ENCODE data around the gene CENPS.
"Not testable (repeated sequence)": the region's sequence is repeated elsewhere in the genome, so short reads cannot be mapped to it uniquely, and the experiment has no call there.

CENPS gene

GRCh38 chr1:10398278-10398733, 31.9 kb upstream of the CENPS start:
- Histone ChIP-seq H3K27me3 (ENCODE audit: control insufficient read depth in 1 of 2, insufficient read depth in 2 of 2, low read length in 2 of 2) (no peaks in the 10 kb centered on the region), H3K4me1 (ENCODE audit: control insufficient read depth, insufficient read depth, low read length) (peaks cover 16% of the 10 kb centered on the region), H3K4me3 (ENCODE audit: low read length in 2 of 2) (peak overlapping the region; percentile 92 to 96), H3K36me3 (ENCODE audit: control insufficient read depth in 2 of 2, insufficient read depth in 2 of 2, low read length in 2 of 2) (peaks cover 0 to 5% of the 10 kb centered on the region in 2 donors), H3K27ac (ENCODE audit: low read length) (peak overlapping the region; percentile 46), H3K9ac (ENCODE audit: low read length in 2 of 2) (peak overlapping the region; percentile 64), H3K9me3 (ENCODE audit: control insufficient read depth in 2 of 2, low read length in 2 of 2) (no peaks in the 10 kb centered on the region)

- Histone ChIP-seq H3K27ac (ENCODE audit: low read length) (peak within 1 kb of the TSS; percentile 67), H3K27me3 (ENCODE audit: control insufficient read depth in 1 of 2, insufficient read depth in 2 of 2, low read length in 2 of 2) (no peaks in the 10 kb centered on the region), H3K9ac (ENCODE audit: low read length in 2 of 2) (peak within 1 kb of the TSS; percentile 69 to 76), H3K36me3 (ENCODE audit: control insufficient read depth in 2 of 2, insufficient read depth in 2 of 2, low read length in 2 of 2) (peaks cover 4 to 9% of the 10 kb centered on the region in 2 donors), H3K4me1 (ENCODE audit: control insufficient read depth, insufficient read depth, low read length) (peaks cover 16% of the 10 kb centered on the region), H3K9me3 (ENCODE audit: control insufficient read depth in 2 of 2, low read length in 2 of 2) (no peaks in the 10 kb centered on the region), H3K4me3 (ENCODE audit: low read length in 2 of 2) (peak within 1 kb of the TSS; percentile 92 to 96)
Observed at GRCh38 chr1:10398734-10399443, 31.3 kb upstream of the CENPS start, which contains the start of gene PGD. PGD (plus strand) TSS chr1:10399064; CDS start chr1:10399118, 54 bp downstream.

- peak overlapping the region; percentile 67 for H3K27ac ChIP-seq (ENCODE audit: low read length)
- peaks cover 9 to 15% of the 10 kb centered on the region in 2 donors for H3K36me3 ChIP-seq (ENCODE audit: control insufficient read depth in 2 of 2, insufficient read depth in 2 of 2, low read length in 2 of 2)
- no peaks in the 10 kb centered on the region for H3K9me3 ChIP-seq (ENCODE audit: control insufficient read depth in 2 of 2, low read length in 2 of 2)
- peaks cover 16% of the 10 kb centered on the region for H3K4me1 ChIP-seq (ENCODE audit: control insufficient read depth, insufficient read depth, low read length)
- H3K4me3 ChIP-seq (ENCODE audit: low read length in 2 of 2), result peak overlapping the region; percentile 83 to 96
- no peaks in the 10 kb centered on the region for H3K27me3 ChIP-seq (ENCODE audit: control insufficient read depth in 1 of 2, insufficient read depth in 2 of 2, low read length in 2 of 2)
- peak overlapping the region; percentile 60 to 76 for H3K9ac ChIP-seq (ENCODE audit: low read length in 2 of 2)
Observed at GRCh38 chr1:10399444-10399941, 30.7 kb upstream of the CENPS start.

GRCh38 chr1:10400013-10400412, 30.2 kb upstream of the CENPS start:
- H3K27ac ChIP-seq (ENCODE audit: low read length), result no peak overlapping the region
- H3K4me3 ChIP-seq (ENCODE audit: low read length in 2 of 2), result peak overlapping the region; percentile 83 to 96
- H3K4me1 ChIP-seq (ENCODE audit: control insufficient read depth, insufficient read depth, low read length), result peaks cover 16% of the 10 kb centered on the region
- peak overlapping the region; percentile 13 to 76 for H3K9ac ChIP-seq (ENCODE audit: low read length in 2 of 2)
- H3K36me3 ChIP-seq (ENCODE audit: control insufficient read depth in 2 of 2, insufficient read depth in 2 of 2, low read length in 2 of 2), result peaks cover 12 to 18% of the 10 kb centered on the region in 2 donors
- H3K9me3 ChIP-seq (ENCODE audit: control insufficient read depth in 2 of 2, low read length in 2 of 2), result no peaks in the 10 kb centered on the region
- H3K27me3 ChIP-seq (ENCODE audit: control insufficient read depth in 1 of 2, insufficient read depth in 2 of 2, low read length in 2 of 2), result no peaks in the 10 kb centered on the region

- Histone ChIP-seq H3K27me3 (ENCODE audit: control insufficient read depth in 1 of 2, insufficient read depth in 2 of 2, low read length in 2 of 2) (no peaks in the 10 kb centered on the region), H3K4me3 (ENCODE audit: low read length in 2 of 2) (no peak overlapping the region), H3K36me3 (ENCODE audit: control insufficient read depth in 2 of 2, insufficient read depth in 2 of 2, low read length in 2 of 2) (peaks cover 12 to 24% of the 10 kb centered on the region in 2 donors), H3K4me1 (ENCODE audit: control insufficient read depth, insufficient read depth, low read length) (peaks cover 16% of the 10 kb centered on the region), H3K27ac (ENCODE audit: low read length) (no peak overlapping the region), H3K9ac (ENCODE audit: low read length in 2 of 2) (peak overlapping the region in 1 of 2 donors; percentile 22), H3K9me3 (ENCODE audit: control insufficient read depth in 2 of 2, low read length in 2 of 2) (no peaks in the 10 kb centered on the region)
Observed at GRCh38 chr1:10401281-10401680, 29.0 kb upstream of the CENPS start.

GRCh38 chr1:10402729-10403274, 27.4 kb upstream of the CENPS start:
- Histone ChIP-seq H3K9me3 (ENCODE audit: control insufficient read depth in 2 of 2, low read length in 2 of 2) (no peaks in the 10 kb centered on the region), H3K27me3 (ENCODE audit: control insufficient read depth in 1 of 2, insufficient read depth in 2 of 2, low read length in 2 of 2) (no peaks in the 10 kb centered on the region), H3K27ac (ENCODE audit: low read length) (no peak overlapping the region), H3K36me3 (ENCODE audit: control insufficient read depth in 2 of 2, insufficient read depth in 2 of 2, low read length in 2 of 2) (peaks cover 17 to 38% of the 10 kb centered on the region in 2 donors), H3K4me3 (ENCODE audit: low read length in 2 of 2) (no peak overlapping the region), H3K9ac (ENCODE audit: low read length in 2 of 2) (no peak overlapping the region), H3K4me1 (ENCODE audit: control insufficient read depth, insufficient read depth, low read length) (peaks cover 16% of the 10 kb centered on the region)

GRCh38 chr1:10407201-10407600, 23.0 kb upstream of the CENPS start:
- Histone ChIP-seq H3K4me1 (ENCODE audit: control insufficient read depth, insufficient read depth, low read length) (no peaks in the 10 kb centered on the region), H3K9ac (ENCODE audit: low read length in 2 of 2) (no peak overlapping the region), H3K4me3 (ENCODE audit: low read length in 2 of 2) (no peak overlapping the region), H3K27me3 (ENCODE audit: control insufficient read depth in 1 of 2, insufficient read depth in 2 of 2, low read length in 2 of 2) (no peaks in the 10 kb centered on the region), H3K9me3 (ENCODE audit: control insufficient read depth in 2 of 2, low read length in 2 of 2) (no peaks in the 10 kb centered on the region), H3K27ac (ENCODE audit: low read length) (no peak overlapping the region), H3K36me3 (ENCODE audit: control insufficient read depth in 2 of 2, insufficient read depth in 2 of 2, low read length in 2 of 2) (peaks cover 49 to 71% of the 10 kb centered on the region in 2 donors)

GRCh38 chr1:10415211-10415930, 14.9 kb upstream of the CENPS start:
- H3K9ac ChIP-seq (ENCODE audit: low read length in 2 of 2), result peak overlapping the region in 1 of 2 donors; percentile 29
- no peak overlapping the region for H3K27ac ChIP-seq (ENCODE audit: low read length)
- no peak overlapping the region for H3K4me3 ChIP-seq (ENCODE audit: low read length in 2 of 2)
- no peaks in the 10 kb centered on the region for H3K9me3 ChIP-seq (ENCODE audit: control insufficient read depth in 2 of 2, low read length in 2 of 2)
- H3K36me3 ChIP-seq (ENCODE audit: control insufficient read depth in 2 of 2, insufficient read depth in 2 of 2, low read length in 2 of 2), result peaks cover 39 to 54% of the 10 kb centered on the region in 2 donors
- H3K27me3 ChIP-seq (ENCODE audit: control insufficient read depth in 1 of 2, insufficient read depth in 2 of 2, low read length in 2 of 2), result no peaks in the 10 kb centered on the region
- no peaks in the 10 kb centered on the region for H3K4me1 ChIP-seq (ENCODE audit: control insufficient read depth, insufficient read depth, low read length)

GRCh38 chr1:10415967-10416366, 14.3 kb upstream of the CENPS start:
- peaks cover 38 to 54% of the 10 kb centered on the region in 2 donors for H3K36me3 ChIP-seq (ENCODE audit: control insufficient read depth in 2 of 2, insufficient read depth in 2 of 2, low read length in 2 of 2)
- not testable (repeated sequence) for H3K27ac ChIP-seq (ENCODE audit: low read length); H3K4me1 ChIP-seq (ENCODE audit: control insufficient read depth, insufficient read depth, low read length); H3K9me3 ChIP-seq (ENCODE audit: control insufficient read depth in 2 of 2, low read length in 2 of 2); H3K9ac ChIP-seq (ENCODE audit: low read length in 2 of 2); H3K4me3 ChIP-seq (ENCODE audit: low read length in 2 of 2); H3K27me3 ChIP-seq (ENCODE audit: control insufficient read depth in 1 of 2, insufficient read depth in 2 of 2, low read length in 2 of 2)

GRCh38 chr1:10418741-10419140, 11.5 kb upstream of the CENPS start:
- peaks cover 19 to 32% of the 10 kb centered on the region in 2 donors for H3K36me3 ChIP-seq (ENCODE audit: control insufficient read depth in 2 of 2, insufficient read depth in 2 of 2, low read length in 2 of 2)
- H3K4me3 ChIP-seq (ENCODE audit: low read length in 2 of 2); H3K27ac ChIP-seq (ENCODE audit: low read length); H3K4me1 ChIP-seq (ENCODE audit: control insufficient read depth, insufficient read depth, low read length); H3K27me3 ChIP-seq (ENCODE audit: control insufficient read depth in 1 of 2, insufficient read depth in 2 of 2, low read length in 2 of 2); H3K9me3 ChIP-seq (ENCODE audit: control insufficient read depth in 2 of 2, low read length in 2 of 2); H3K9ac ChIP-seq (ENCODE audit: low read length in 2 of 2): not testable (repeated sequence)
